Ureter (tissue), 1 donor: ENCODE data around the gene SPATA16. TPM values are rescaled to one million over a fixed set of nuclear protein-coding genes. Genes with fewer than 3 reads are reported as not detected.
"Not testable (repeated sequence)": the region's sequence is repeated elsewhere in the genome, so short reads cannot be mapped to it uniquely, and the experiment has no call there.

Experiments
- DNase-seq: peaks from one replicate; pipeline ENCODE4 v3.0.0-alpha.2; 2020; ENCODE audit warnings: low spot score
- total RNA-seq: library from RNA; stranded (reverse); gene quantifications from one replicate; pipeline ENCODE4 v1.2.4, GENCODE V29; 2023
- donor health status: DM: yes; HTN: yes; CAD: no.

The SPATA16 gene, protein sequence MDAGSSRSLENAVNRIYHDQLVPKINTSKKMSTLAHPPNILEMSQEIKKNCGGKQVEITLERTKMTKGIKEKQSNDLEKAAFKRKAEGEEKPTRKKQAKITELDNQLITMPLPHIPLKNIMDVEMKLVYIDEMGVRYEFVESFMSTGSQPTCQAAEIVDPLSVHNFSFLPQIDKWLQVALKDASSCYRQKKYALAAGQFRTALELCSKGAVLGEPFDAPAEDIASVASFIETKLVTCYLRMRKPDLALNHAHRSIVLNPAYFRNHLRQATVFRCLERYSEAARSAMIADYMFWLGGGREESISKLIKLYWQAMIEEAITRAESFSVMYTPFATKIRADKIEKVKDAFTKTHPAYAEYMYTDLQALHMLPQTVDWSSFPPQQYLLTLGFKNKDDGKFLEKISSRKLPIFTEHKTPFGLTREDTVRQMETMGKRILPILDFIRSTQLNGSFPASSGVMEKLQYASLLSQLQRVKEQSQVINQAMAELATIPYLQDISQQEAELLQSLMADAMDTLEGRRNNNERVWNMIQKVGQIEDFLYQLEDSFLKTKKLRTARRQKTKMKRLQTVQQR
- total RNA-seq, result not detected

DNA sequence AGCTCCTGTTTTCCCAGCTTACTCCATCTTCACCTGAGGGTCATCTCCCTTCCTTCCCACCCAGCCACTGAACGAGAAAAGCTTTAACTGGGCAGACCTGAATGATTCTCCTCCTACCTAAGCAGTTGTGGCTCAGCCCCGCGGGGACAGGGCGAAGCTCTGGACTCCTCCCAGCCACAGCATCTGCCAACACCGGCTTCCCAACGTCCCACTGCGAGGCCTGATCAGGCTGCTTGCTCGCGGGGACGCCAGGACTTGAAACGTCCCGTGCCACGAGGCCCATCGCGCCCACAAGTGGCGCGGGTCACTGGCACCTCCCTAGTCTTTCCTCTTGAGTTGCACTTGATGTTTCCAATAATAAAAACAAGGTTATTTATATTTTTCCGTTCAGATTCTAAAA lies at the start of gene SPATA16:
TSS of gene SPATA16 (minus strand) at position 250 of the 400 bp plus-strand sequence. CDS start 23,504 bp downstream, outside the sequence.
- DNase-seq, result no peak

DNA sequence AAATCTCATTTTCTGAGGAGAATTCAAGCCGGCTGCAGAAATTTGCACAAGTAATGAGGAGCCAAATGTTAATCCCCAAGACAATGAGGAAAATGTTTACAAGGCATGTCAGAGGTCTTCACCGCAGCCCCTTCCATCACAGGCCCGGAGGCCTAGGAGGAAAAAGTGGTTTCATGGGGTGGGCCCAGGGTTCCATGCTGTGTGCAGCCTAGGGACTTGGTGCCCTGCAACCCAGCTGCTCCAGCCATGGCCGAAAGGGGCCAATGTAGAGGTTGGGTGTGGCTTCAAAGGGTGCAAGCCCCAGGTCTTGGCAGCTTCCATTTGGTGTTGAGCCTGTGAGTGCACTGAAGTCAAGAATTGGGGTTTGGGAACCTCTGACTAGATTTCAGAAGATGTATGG lies 42.0 kb upstream of the SPATA16 start:
- not testable (repeated sequence) for DNase-seq

DNA sequence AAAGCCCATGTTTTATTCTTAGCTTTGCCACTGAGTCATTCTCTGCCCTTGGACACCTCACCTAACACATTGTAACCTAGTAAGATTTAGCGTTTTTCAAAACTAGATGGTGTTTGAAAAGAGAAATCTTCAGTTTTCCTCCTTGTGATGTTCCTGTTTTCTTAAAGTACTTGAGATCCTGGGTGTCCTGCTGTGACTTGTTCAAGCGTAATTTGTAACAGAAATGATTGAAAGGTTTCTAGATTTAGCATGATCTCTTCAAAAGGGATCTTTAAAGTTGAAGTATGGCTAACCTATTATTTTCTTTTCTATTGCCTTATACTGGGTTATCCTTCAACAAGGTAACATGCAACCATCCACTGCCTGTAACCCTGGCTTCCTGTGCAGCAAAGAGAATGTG lies 32.6 kb upstream of the SPATA16 start:
- no peak for DNase-seq

DNA sequence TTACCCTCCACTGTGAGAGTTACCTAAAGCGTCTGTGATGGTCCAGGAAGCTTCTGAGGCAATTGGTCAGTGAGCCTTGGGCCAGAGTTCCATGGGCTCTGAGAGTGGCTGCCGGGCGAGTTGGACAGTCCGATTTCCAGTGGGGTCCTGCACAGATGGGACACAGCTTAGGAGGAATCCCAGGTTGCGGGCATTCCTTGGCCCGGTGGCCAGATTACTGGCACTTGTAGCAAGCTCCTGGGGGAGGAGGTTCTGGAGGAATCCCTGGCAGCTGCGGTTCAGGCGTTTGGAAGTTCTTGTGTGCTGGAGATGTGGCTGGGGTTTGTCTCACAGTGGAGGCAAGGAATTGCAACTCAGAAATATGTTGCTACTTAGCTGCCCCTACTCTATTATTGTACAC lies 18.1 kb upstream of the SPATA16 start:
- not testable (repeated sequence) for DNase-seq

DNA sequence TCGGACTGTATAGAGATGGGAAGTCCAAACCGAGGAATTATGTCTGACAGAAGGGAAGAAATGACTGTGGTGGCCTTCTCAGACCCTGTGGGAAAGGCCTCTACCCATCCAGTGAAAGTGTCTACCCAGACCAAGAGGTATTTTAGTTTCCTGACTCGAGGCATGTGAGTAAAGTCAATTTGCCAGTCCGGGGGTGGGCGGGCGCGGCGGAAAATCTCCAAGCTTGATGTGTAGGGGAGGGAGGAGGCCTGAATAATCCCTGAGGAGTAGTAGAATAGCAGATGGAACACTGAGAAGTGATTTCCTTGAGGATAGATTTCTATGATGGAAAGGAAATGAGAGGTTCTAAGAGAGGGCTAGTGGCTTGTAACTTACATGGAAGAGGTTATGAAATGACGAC lies 15.5 kb upstream of the SPATA16 start:
- not testable (repeated sequence) for DNase-seq

DNA sequence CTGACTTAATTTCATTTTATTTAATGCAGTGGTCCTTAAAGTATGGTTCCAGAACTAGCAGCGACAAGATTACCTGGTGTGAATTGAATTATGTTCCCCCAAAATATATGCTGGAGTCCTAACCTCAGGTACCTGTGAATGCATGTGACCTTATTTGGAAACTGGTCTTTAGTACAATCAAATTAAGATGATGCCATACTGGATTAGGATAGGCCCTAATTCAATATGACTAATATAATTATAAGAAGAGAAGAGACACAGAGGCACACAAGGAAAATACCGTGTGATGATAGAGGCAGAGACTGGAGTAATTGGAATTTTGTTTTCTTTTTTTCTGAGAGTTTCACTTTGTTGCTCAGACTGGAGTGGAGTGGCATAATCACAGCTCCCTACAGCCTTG lies 12.6 kb upstream of the SPATA16 start:
- no peak for DNase-seq

DNA sequence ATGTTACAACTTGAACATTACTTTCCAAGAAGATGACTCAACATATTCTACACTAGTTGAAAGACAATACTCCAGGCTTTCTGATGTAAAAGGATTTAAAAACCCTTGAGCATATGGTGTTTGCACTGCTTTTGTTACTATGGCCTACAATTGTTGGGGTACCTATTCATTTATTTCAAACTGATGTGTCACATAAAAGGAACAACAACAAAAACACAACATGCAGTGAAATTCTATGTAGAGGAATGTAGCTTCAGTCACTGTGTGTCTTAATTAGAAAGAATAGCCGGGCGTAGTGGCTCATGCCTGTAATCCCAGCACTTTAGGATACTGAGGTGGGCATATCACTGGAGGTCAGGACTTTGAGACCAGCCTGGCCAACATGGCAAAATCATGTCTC lies 1.6 kb downstream of the SPATA16 start:
- no peak for DNase-seq

DNA sequence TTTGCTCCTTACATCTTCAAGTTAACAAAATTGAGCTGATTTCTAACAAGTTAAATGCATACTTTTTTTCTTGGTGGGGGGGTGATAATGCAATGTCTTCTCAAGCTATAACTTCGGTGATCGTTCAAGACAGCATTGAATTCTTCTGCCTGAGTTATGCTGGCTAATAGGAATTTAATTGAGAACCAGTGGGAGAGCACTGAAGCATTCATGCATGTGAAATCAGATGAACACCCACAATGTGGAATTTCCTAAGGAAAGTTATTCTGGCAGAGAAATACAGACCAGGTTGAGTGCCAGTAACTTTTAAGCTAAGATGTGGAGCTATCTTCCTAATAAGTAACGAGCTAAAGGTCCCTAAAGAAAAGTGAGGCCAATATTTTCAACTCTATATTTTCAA lies 3.0 kb downstream of the SPATA16 start:
- DNase-seq, result no peak

DNA sequence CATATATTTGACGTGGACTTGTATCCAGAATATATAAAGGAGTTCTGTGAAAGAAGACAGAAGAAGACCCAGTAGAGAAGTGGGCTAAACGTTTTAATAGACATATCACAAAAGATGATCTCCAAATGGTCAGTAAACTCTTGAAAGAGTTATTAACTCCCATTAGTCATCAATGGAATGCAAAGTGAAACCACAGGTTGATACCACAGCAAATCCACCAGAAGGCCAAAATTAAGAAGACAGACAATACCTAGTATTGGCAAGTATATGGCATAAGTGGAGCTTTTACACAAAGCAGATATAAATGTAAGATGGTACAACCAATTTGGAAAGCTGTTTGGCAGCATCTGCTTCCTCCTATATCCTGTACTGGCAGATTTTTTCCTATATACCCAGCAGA lies 6.0 kb downstream of the SPATA16 start:
- DNase-seq, result no peak

DNA sequence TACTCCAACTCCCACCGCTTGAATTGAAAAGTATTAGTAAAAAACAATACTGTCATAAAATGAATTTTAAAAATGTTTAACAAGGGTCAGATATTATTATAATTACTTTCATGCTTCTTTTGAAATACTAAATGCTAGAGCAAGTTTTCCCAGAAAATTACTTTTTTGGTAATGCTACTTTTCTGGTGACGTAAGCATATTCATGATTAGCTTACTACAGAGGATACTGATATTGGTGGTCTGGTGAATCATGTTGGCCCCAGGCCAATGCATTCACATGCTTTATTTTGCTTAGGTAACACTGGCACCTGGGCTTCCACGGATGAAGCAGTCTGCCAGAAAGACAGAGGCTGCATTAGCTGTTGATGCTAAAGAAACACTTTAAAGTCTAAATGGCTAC lies 12.4 kb downstream of the SPATA16 start:
- no peak for DNase-seq

DNA sequence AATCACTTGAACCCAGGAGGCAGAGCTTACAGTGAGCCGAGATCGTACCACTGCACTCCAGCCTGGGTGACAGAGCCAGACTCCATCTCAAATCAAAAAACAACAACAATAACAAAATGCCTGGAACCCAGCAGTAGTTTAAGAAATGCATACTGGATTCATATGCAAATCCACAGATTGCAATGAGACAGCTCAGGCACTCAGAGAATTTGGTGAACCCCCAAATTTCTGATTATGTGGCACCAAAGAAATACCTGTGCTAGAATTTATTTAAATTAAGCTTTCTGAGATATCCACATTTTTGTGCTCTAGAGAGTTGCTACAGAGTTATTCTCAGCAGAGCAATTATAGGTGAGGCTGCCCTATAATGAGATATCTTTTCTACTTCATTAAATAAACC lies 29.7 kb downstream of the SPATA16 start:
- DNase-seq, result no peak

DNA sequence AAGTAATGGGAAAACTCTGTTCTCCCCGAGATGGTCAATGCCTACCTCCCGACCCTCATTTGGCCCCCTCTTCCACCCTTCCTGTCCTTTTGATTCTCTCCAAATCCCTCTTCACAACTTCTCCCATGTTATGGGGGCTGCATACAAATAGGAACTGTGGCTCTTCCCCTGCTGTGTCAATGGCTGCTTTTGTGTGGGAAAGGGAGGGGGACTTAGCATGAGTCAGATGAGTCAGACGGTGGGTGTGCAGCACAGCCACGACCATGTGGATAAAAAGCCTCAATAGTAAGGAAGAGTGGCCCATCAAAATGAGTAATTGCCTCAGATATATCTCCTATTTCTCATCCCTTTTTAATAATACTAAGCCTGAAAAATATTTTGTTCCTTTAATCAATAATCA lies 31.9 kb downstream of the SPATA16 start:
- DNase-seq, result no peak

DNA sequence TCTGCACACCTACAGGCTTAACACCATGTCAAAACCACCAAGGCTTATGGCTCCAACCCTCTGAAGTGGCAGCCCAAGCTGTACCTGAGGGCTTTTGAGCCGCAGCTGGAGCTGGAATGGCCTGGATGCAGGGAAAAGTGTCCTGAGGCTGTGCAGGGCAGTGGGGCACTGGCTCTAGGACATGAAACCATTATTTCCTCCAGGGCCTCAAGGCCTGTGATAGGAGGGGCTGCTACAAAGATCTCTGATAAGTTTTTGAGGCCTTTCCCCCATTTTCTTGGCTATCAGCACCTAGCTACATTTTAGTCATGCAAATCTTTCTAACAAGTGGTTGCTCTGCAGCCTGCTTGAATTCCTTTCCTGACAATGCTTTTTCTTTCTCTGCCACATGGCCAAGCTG lies 37.6 kb downstream of the SPATA16 start:
- no peak for DNase-seq

DNA sequence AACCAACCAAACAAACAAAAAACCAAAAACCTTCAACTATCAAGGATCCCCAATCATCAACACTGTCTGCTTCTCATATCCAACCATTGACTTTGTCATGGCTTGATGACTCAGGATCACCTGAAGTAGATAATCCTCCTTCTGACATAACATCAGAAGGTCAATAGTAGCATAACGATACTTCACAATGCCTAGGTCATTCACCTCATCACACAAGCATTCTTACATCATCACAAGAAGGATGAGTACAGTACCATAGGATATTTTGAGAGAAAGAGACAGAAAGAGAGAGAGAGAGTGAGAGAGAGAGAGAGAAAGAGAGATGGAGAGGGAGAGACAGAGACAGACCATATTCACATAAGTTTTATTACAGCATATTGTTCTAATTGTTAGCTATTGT lies 42.1 kb downstream of the SPATA16 start:
- no peak for DNase-seq

DNA sequence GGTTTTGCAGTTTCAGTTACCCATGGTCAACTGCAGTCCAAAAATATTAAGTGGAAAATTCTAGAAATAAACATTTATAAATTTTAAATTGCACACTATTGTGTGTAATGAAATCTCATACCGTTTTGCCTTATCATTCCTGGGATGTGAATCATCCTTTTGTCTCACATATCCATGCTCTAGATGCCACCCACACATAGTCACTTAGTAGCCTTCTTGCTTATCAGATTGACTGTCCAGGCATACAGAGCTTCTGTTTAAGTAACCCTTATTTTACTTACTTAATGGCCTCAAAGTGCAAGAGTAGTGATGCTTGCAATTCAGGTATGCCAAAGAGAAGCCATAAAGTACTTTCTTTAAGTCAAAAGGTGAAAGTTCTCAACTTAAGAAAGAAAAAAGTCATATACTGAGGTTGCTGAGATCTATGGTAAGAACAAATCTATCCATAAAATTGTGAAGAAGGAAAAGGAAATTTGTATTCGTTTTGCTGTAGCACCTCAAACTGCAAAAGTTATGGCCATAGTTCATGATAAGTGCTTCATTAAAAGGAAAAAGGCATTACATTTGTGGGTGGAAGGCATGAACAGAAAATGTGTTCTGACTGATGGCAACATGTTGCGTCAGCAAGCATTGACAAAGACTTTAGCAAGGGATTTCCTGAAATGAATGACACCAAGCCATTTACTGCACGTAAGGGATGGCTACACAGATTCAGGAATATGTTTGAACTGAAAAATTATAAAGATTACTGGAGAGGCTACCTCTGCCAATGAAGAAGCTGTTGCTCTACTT lies 43.8 kb downstream of the SPATA16 start:
- no peak for DNase-seq

DNA sequence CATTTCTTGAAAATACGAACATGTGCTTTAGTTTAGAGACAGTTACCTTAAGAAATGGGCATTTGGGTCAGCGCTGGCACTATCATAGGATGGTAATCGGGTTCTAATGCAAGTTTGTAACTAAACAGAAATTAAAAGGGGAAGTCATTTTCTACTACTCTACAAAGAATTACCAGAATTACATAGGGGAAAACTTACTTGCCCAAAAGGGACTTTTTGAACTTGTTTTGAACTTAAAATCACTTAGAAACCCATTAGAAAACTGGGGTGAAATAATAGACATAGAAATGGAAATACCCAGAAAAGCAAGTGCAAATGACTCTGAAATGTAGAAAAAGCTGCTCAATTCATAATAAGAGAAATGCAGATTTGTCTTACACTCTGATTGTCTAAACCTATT lies 44.9 kb downstream of the SPATA16 start:
- no peak for DNase-seq

DNA sequence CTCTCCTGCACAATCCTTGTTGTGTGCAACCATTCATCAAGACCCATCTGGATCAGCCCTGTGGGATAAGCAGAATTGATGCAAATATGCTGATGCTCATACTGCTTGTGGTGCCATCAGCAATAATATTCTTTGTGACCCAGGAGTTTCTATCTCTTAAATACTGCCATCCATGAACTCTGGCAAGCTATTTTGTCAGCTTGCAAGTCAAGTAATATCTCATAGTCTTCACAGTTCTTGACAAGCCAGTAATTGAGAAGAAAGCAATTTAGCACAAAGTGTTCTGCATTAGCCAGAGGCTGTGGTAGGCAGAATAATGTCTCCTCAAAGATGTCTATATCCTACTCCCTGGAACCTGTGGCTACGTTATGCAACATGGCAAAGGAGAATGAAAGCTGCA lies 49.0 kb downstream of the SPATA16 start:
- no peak for DNase-seq

DNA sequence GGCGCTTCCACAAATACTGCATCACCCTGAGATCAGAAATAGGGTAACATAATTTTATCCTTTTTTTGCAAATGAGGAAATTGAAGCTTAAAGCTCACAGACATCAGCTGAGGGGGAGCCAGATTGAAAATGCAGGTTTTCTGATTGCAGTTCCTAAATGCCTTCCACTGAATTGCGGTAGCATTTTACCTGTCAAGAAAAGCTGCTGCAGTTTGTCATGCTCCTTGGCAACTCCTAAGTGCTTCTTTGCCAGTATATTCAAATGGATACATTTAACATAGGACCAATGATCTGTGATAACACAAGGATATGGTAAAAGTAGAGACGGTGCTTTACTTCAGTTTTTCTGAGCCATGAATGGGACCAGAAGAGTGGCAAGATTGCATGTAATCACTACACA lies 50.5 kb downstream of the SPATA16 start:
- DNase-seq, result no peak

DNA sequence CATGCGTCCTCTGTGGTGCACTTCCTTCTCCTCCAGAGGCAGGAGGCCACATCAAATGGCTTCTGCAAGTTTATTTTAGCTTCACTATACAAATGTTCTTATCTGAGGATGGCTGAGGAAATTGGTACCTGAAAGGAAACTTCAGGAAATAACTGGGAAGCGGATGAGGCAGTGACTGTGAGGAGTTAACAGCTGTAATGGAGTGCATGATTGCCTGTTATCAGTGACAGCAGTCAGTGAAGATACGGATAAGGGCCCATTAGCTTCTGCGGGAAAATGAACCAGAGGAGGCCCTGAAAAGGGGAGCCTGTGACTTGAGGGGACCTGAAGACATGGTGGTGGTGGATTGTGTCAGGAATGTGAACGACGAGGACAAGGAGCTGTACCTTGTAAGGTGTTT lies 51.8 kb downstream of the SPATA16 start:
- no peak for DNase-seq

DNA sequence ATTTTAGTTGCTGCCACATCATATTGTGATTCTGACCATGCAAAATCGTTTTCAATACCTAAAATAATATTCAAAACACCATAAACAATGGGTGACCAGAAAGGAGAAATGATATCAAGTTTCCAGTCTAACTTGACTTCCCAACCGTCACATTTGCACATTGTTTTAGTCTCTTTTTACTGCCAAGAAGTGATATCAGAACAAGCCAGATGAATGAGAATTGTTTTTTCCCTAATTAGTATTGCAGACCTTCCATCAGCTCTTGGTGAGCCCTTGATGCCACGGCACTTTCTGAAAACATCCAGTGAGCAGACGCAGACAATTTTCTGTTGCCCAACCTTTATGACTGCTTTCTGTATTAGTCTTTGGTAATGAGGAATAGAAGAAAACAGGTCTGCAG lies 62.5 kb downstream of the SPATA16 start:
- no peak for DNase-seq

DNA sequence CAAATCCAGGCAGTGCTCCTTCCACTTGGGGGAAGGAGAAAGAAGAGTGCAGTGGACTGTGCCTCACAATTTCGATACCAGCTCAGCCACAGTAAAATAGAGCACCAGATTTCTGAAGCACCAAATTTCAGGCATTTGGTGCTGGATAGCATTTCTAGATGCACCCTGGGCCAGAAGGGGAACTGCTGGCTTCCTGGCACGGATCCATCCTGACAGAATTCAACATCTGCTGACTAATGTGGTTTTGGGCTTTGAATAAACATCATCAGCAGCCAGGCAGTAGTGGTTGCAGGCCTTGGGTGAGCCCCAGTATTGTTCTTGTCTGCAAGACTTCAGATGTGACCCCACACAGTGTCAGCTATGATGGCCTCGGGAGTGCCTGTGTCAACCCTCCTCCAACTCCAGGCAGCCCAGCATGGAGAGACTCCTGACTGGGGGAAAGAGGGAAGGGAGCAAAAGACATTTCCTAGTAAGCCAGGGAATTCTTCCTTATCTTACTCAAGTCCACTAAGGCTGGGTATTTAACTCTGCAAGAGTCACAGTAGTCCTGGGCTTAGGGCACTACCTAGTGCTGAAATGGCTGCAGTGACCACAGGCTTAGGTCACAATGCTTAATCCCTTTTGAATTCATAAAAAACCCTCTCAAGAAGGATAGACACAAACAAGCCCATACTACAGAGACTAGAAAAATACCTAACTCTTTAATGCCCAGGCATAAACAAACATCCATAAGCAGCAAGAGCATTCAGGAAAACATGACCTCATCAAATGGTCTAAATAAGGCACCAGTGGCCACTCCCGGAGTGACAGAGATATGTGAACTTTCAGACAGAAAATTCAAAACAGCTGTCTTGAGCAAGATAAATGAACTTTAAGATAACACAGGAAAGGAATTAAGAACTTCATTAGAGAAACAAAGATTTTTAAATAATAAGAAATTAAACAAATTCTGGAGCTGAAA lies 74.7 kb downstream of the SPATA16 start:
- DNase-seq, result no peak

DNA sequence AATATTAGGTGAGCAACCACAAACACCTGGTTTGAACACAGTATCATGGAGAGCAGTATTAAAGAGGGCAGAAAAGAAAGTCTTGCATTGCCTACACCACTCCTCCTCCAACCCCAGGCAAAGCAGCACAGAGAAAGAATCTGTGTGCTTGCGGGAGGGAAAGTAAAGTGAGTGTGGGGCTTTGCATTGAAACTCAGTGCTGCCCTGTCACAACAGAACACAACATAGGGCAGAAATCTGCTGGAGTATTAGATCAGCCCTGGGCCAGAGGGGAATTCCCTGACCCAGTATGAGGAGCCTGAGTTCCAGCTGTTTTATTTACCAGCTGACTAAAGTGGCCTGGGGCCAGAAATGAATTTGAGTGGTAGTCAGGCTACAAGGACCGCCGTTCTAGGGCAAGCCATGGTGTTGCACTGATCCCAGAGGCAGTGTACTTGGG lies 75.5 kb downstream of the SPATA16 start:
- no peak for DNase-seq
